Effector CD8-positive, alpha-beta T cell (primary cell): ENCODE measurements around the gene IQCM.
"Not testable (repeated sequence)": the region's sequence is repeated elsewhere in the genome, so short reads cannot be mapped to it uniquely, and the experiment has no call there.

Source experiments
- DNase-seq: peaks from one replicate; lab custom pipeline; 2025; lab: John Stamatoyannopoulos, UW

The IQCM gene

DNA sequence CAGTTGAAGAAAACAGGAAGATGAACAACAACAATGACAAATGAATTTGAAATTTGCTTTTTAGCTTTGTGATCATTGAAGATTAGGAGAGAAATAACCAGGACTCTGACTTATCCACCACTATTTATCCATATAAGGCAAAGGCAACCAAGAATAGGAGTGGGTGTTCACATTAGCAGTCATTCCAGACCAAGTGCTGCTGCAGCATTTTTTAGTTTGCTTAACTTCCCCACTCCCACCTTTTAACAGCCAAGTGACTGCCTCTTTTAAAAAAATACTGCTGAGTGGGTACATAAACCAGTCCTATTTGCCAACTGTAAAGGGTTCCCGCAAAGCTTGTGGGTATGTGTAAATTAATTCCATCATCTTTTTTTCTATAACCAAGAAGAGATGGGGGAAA, 230.9 kb downstream of the IQCM start:
- DNase-seq: no peak

DNA sequence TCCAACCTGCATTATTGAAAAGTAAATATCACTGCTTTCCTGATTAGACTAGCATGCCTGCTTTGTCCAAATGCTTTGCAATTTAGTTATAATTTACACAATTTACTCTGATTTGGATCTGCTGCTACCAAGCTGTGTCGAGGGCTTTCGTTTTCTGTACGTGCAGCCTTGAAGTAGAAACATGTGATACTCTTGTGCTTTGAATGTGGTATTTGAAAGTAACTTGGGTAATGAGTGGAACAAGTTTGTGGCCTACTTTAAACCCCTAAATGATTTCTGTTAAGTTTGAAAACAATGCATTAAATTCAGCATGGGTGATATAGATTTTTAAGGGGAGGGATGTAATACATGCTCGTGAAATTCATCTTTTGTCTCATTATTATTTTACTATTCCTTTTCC, 240.7 kb downstream of the IQCM start:
- no peak for DNase-seq

- DNase-seq: no peak
These were observed 242.9 kb downstream of the IQCM start for GRCh38 chr4:149572716-149573115.

DNA sequence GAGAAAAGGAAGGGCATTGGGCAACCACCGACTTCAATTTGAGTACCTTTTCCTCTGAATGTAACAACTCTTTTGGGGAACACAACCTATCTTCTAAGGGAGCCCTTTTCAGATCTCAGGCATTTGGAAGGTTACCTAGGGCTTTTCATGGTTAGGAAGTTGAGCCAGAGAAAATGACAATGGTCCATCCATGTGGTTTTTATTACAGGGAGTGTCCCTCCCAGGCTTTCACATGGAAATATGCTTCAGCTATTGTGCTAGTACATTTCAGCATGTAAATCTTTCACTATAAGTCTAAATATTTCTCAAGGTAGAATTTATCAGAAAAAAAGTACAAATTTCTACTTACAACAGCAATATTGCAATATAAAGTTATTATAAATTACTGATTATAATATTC, 259.8 kb downstream of the IQCM start:
- DNase-seq: no peak

DNA sequence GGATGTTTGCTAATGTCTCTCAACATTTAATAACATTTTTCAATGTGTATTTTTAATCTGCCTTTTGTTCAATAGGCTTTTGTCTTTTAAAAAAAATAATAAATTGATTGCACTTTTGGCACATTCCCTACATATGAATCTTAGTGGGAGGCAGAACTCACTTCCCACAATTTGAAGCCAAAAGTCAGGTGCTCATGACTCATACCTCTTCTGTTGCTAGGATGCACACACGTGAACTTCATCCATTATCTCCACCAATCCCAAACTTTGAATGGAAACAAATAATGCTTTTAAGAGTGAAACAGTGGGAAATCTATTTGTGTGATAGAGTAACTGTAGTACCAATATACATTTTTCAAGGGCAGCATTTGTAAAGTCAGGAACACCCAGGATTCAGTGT, 260.5 kb downstream of the IQCM start:
- no peak for DNase-seq

DNA sequence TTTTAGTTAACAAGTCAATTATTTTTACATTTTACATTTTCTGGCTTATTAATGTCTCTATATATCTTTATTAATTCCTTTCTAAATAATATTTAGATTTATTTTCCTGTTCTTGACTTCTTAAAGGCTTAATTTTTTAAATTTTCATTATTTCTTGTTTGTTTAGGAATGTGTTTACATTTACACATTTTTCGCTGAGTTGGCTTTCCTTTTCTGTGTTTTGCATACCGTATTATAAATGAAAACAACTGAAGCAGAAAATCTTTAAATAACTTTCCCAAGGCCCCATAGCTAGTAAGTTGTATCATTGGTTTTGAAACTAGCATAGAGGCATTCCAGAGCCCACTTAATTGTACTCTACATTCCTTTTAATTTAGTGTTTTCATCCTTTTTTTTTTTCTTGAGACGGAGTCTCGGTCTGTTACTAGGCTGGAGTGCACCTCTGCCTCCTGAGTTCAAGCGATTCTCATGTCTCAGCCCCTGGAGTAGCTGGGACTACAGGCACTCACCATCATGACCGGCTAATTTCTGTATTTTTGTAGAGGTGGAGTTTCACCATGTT, 261.6 kb downstream of the IQCM start:
- DNase-seq: no peak

GRCh38 chr4:149552601-149553000, 263.0 kb downstream of the IQCM start:
- no peak for DNase-seq

DNA sequence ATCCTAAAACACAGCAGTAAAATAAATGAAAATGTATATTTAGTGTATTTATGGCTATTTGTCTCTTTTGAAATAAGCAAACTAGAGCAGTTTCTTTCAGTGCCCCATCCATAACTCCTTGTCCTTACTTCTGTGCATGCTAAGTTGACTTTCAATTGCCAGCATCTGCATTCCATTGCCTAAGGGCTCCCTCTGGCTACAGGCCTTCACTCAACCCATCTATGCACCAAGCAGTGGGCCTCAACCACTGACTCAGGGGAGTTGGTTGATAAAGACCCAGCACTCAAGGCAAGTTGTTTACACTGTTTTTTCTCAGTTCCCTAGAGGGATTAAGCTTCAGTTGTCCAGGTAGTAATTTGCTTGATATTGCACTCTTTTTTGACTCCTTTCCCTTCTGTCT, 265.7 kb downstream of the IQCM start:
- no peak for DNase-seq

DNA sequence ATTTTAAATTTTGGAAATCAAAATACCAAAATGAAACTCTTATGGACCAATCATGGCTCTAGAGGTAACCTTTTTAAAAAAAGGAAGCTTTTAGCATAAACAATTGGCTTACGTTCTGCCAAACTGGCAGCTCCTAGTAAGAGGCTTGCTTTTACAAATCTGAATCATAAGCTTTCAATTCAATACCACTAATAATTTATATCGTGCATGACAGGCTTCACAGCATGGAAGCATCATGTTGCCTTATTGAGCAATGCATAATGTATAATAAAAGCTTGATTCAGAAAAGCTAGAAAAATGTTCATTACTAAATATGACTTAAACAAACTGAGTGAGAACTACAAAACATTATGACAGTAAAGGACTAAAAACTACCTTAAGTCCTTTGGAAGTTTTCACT, 280.9 kb downstream of the IQCM start:
- no peak for DNase-seq

GRCh38 chr4:149531861-149532260, 283.8 kb downstream of the IQCM start:
- DNase-seq: no peak

DNA sequence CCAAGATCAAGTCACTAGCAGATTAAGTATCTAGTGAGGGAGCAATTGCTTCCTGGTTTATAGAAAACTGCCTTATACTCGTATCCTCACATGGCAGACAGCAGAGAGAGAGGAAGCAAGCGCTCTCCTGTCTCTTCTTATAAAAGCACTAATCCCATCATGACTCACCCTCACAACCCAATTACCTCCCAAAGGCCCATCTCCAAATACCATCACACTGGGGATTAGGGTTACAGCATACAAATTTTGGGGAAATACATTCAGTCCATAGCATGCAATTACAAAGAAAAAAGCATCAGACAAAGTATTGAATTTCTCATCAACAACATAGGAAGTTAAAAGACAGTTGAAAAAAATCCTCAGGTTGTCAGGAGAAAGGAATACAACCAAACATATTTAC, 292.6 kb downstream of the IQCM start:
- DNase-seq: no peak

- no peak for DNase-seq
These were observed 293.8 kb downstream of the IQCM start for GRCh38 chr4:149521611-149522425.

GRCh38 chr4:149518471-149518870, 297.2 kb downstream of the IQCM start:
- no peak for DNase-seq

DNA sequence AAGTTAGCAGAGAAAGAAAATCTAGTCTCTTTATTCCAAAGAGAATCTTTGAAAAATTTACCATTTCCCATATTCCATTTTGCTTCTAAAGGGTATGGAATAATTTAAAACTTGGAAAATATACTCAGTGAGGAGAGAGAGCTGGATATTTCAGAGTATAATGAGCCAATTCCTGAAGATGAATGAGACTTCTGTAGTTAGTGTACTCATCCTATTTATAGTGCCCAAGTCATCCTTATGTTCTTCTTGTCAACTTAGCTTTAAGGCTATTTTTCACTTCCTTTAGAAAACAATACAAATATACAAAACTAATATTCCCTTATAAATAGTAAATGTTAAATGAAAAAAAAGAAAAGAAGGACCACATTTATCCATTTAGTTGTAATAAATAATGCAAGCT, 302.6 kb downstream of the IQCM start:
- DNase-seq: no peak

- DNase-seq: no peak
These were observed 303.1 kb downstream of the IQCM start for GRCh38 chr4:149512501-149512900.

- no peak for DNase-seq
These were observed 303.9 kb downstream of the IQCM start for GRCh38 chr4:149511558-149512298.

DNA sequence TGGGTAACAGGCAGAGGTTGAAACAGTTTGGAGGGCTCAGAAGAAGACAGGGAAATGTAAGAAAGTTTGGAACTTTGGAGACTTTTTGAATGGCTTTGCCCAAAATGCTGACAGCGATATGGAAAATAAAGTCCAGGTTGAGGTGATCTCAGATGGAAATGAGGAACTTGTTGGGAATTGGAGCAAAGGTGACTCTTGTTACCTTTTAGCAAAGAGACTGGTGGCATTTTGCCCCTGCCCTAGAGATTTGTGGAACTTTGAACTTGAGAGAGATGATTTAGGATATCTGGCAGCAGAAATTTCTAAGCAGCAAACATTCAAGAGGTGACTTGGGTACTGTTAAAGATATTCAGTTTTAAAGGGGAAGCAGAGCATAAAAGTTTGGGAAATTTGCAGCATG, 308.3 kb downstream of the IQCM start:
- DNase-seq: not testable (repeated sequence)

DNA sequence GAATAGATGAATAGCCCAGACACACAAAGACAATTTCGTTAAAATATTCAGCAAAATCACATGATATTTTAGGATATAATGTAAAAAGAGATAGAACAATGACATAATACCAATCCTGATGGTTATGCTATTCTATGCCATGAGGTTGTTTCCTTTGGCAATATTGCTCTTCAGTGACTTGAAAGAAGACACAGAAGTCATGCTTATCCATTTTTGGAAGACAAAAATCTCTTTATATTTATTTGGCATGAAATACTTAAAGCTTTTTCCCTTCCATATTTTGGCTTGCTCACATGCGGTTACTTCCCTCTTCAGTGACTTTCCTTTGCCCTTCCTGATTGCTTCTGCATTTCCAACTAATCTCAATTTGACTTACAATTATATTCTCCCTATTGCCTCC, 314.8 kb downstream of the IQCM start:
- DNase-seq: no peak

DNA sequence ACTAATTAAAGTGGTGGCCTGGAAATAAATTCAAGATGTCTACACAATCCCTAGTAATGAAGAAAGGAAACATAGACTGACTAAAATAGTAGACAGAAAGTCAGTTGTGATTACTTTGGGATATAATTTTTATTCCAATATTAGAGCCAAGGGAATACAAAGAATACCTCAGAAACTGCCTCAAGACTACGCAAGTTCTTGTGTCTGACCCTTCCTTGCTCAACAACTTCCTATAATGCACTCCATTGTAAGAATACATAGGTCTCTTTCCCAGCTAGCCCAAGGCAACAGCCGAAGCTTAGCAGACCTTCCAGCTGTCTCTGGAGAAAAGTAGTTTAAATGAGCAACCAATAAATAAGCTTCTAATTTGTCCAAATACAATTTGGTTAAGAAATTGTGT, 315.9 kb downstream of the IQCM start:
- DNase-seq: no peak

DNA sequence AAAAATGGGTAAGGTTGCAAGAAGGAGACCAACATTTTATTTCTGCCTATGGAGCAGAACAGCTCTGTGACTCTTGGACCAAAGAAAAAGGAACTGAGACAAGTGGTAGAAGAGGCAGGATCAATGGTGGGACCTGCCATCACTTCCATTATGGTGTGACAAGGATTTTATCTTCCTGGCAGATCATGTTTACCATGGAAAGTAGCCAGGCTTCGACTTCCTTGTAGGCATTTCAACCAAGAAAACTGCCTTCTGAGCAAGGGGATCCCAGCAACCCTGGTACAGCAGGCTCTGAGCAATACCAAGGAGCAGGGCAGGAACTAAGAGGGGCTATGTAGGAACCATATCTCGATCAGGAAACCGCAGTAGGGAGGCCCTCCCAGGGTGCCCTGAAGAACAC, 317.4 kb downstream of the IQCM start:
- no peak for DNase-seq

GRCh38 chr4:149493492-149493891, 322.2 kb downstream of the IQCM start:
- DNase-seq: no peak

GRCh38 chr4:149489321-149489720, 326.3 kb downstream of the IQCM start:
- DNase-seq: no peak

DNA sequence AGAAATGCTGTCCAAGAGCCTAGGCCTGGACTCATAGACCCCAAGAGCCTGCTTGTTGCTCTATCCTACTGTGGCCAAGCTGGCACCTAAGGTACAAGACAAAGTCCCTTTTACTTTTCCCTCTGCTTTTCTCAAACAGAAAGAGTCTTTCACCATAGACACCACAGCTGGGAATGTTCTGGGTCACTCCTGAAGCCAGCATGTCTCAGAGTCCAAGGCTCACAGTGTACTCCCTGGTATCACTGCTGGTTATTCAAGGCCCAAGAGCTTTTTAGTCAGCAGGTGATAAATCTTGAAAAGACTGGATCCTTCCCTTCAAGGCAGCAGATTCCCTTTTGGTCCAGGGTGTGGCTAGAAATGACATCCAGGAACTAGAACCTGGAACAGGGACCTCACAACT, 328.8 kb downstream of the IQCM start:
- no peak for DNase-seq
